Small intestine (tissue), 16 donors: Measurements from ENCODE around the gene VHLL. TPM values are rescaled to one million over a fixed set of nuclear protein-coding genes. Genes with fewer than 3 reads are reported as not detected.
"Not testable (repeated sequence)": the region's sequence is repeated elsewhere in the genome, so short reads cannot be mapped to it uniquely, and the experiment has no call there.

ENCODE experiments used
- DNase-seq, 2 donors: peaks; one replicate each; pipeline versions ENCODE4 v3.0.0 to v3.0.0-alpha.2; 2013
- FAIRE-seq: peaks from 2 replicates; lab custom pipeline; 2012; peaks lifted over from hg19 to GRCh38; lab: Jason Lieb, UNC
- H3K27ac ChIP-seq, 3 donors: one replicate each; pipeline ENCODE4 v1.5.1; 2013; ENCODE audit warnings: low read length in 2 of 3, mild to moderate bottlenecking in 2 of 3, control low read depth in 1 of 3, inconsistent platforms in 1 of 3, low read depth in 1 of 3, moderate library complexity in 1 of 3
- H3K27me3 ChIP-seq, 3 donors: one replicate each; pipeline ENCODE4 v1.6.1; 2013; ENCODE audit warnings: low read length in 3 of 3, inconsistent platforms in 1 of 3; ENCODE audit not compliant: control insufficient read depth in 3 of 3, insufficient read depth in 3 of 3
- H3K36me3 ChIP-seq, 3 donors: one replicate each; pipeline ENCODE4 v1.6.1; 2013; ENCODE audit warnings: low read length in 3 of 3, inconsistent platforms in 1 of 3, low read depth in 1 of 3, mild to moderate bottlenecking in 1 of 3, moderate library complexity in 1 of 3; ENCODE audit not compliant: control insufficient read depth in 3 of 3, insufficient read depth in 2 of 3
- H3K4me1 ChIP-seq, 3 donors: one replicate each; pipeline ENCODE4 v1.6.1; 2013; ENCODE audit warnings: low read length in 2 of 3, inconsistent platforms in 1 of 3, low read depth in 1 of 3, mild to moderate bottlenecking in 1 of 3, moderate library complexity in 1 of 3; ENCODE audit not compliant: control insufficient read depth in 3 of 3, insufficient read depth in 2 of 3
- H3K4me3 ChIP-seq, 3 donors: one replicate each; pipeline ENCODE4 v1.5.1; 2013; ENCODE audit warnings: low read length in 3 of 3, control low read depth in 1 of 3, inconsistent platforms in 1 of 3, low read depth in 1 of 3, mild to moderate bottlenecking in 1 of 3, moderate library complexity in 1 of 3
- H3K9me3 ChIP-seq, 2 donors: one replicate each; pipeline ENCODE4 v1.6.1; 2013; ENCODE audit warnings: low read depth in 1 of 2, low read length in 1 of 2; ENCODE audit not compliant: control insufficient read depth in 2 of 2, insufficient read depth in 1 of 2
- WGBS, 3 donors: extraction: QIAGEN DNeasy Blood & Tissue Kit; methylation state at CpG; one replicate each; pipeline ENCODE4 v1.1.7; 2013; 5-methylcytosine and 5-hydroxymethylcytosine counted together
- long read RNA-seq, 10 donors: transcript quantifications; one replicate each; lab custom pipeline, GENCODE V29; 2026
- polyA plus RNA-seq, 4 donors: library from polyadenylated mRNA; stranded (reverse) in 3 of 4; unstranded in 1 of 4; fragments of 200-250 nt in 3 of 4; fragments of 120-200 nt in 1 of 4; gene quantifications; one replicate each; pipeline versions ENCODE4 v1.2.1 to v1.2.3, GENCODE V29; 2013
- donor health status: healthy with polysubstance abuse.
- donor health status: control.
- donor health status: control.
- donor health status: Bipolar disorder and iron deficiency.
- donor health status: healthy.

The VHLL gene
- polyA plus RNA-seq, result not detected
- long read RNA-seq, donor 1, result 0 reads
- long read RNA-seq, donor 2, result 0 reads
- long read RNA-seq, donor 3, result 0 reads
- long read RNA-seq, donor 4, result 0 reads
- long read RNA-seq, donor 5, result 0 reads
- long read RNA-seq, donor 6, result 0 reads
- long read RNA-seq, donor 7, result 0 reads
- long read RNA-seq, donor 8, result 0 reads
- long read RNA-seq, donor 9, result 0 reads
- long read RNA-seq, donor 10, result 0 reads

DNA sequence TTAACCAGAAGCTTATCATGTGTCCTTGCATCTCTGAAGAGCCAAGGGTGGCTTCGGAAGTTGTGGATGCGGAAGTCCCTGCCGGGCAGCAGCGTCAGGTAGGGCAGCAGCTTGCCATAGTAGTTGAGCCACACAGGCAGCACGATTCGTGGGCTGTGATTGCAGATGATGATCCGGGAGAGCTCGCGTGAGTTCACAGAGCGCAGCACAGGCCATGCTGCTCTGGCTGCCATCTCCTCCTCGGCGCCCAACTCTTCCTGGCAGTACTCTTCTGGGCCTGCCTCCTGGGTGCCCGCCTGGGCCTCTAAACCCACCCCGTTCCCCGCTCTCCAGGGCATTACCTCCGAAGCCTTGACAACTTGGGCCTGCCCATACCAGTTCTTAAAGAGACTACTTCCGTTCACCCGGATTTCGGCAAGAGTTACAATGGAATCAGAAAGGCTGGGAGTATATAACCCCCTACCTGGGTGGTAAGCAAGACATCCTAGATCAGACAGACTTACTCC, at the start of gene VHLL:
Gene VHLL (minus strand): TSS at position 456 of the 506 bp plus-strand sequence. CDS start 118 bp downstream, at position 338.
- H3K4me1 ChIP-seq, result peaks cover 0 to 7% (median 0%) of the 10 kb centered on the region in 3 donors
- H3K27me3 ChIP-seq, result no peaks in the 10 kb centered on the region
- H3K4me3 ChIP-seq, result no peak within 1 kb of the TSS
- no peaks in the 10 kb centered on the region for H3K9me3 ChIP-seq
- 90 to 95% (median 94%) methylated on average over 19 of the region's 19 CpGs for WGBS, 3 donors
- H3K27ac ChIP-seq, result no peak within 1 kb of the TSS
- no peak for DNase-seq
- no peak for FAIRE-seq
- peaks cover 0 to 8% (median 2%) of the 10 kb centered on the region in 3 donors for H3K36me3 ChIP-seq

DNA sequence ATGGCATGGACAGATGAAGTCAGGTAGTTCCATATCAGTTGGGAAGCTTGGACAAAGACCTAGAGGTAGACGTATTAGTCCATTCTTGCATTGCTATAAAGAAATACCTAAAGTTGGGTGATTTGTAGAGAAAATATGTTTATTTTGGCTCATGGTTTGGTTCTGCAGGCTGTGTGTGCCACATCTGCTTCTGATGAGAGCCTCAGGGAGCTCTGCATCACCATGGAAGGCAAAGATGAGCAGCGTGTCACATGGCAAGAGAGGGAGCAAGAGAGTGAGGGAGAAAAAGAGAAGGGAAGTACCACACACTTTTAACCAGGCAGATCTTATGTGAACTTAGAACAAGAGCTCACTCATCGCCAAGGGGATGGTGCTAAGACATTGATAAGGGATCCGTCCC, 48.2 kb upstream of the VHLL start:
- 78 to 85% (median 84%) methylated on average over 4 of the region's 4 CpGs for WGBS, 3 donors
- no peaks in the 10 kb centered on the region for H3K4me1 ChIP-seq
- no peak overlapping the region for H3K4me3 ChIP-seq
- no peak overlapping the region for H3K27ac ChIP-seq
- no peak for DNase-seq
- FAIRE-seq, result no peak
- peaks cover 0 to 4% (median 0%) of the 10 kb centered on the region in 3 donors for H3K27me3 ChIP-seq
- H3K36me3 ChIP-seq, result no peaks in the 10 kb centered on the region
- H3K9me3 ChIP-seq, result no peaks in the 10 kb centered on the region

DNA sequence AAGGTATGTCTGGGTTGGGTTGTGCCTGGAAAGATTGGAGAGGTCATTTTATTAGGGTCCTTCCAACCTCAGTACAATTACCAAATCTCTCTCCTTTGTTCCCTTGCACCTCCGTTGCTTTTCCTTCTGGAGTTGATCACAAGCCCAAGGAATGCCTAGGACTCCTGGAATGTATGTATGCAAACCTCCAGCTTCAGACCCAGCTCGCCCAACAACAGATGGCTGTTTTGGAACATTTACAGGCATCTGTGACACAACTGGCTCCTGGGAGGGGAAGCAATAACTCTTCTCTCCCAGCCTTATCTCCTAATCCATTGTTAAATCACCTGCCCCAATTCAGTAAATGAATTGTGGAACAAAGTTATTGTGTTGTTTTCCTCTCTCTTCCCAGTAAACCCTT, 47.5 kb upstream of the VHLL start:
- Histone ChIP-seq H3K27me3 (peaks cover 0 to 4% (median 0%) of the 10 kb centered on the region in 3 donors), H3K4me3 (no peak overlapping the region), H3K27ac (no peak overlapping the region), H3K4me1 (no peaks in the 10 kb centered on the region), H3K36me3 (no peaks in the 10 kb centered on the region), H3K9me3 (no peaks in the 10 kb centered on the region)
- no peak for FAIRE-seq
- WGBS, 3 donors, result 25 to 37% (median 35%) methylated on average over 2 of the region's 2 CpGs
- no peak for DNase-seq

DNA sequence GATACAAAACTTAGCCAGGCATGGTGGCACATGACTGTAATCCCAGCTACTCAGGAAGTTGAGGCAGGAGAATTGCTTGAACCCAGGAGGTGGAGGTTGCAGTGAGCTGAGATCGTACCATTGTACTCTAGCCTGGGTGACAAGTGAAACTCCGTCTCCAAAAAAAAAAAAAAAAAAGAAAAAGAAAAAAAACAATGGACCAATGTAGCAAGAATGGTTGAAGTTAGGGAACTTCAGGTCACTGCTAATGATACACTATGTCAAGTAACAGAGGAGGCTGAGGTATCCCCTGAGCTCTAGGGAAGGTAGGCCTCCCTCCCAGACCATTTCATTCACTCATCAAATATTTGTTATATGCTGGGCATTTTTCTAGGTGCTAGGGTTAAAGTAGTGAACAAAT, 46.9 kb upstream of the VHLL start:
- not testable (repeated sequence) for FAIRE-seq, H3K4me1 ChIP-seq, H3K27me3 ChIP-seq

DNA sequence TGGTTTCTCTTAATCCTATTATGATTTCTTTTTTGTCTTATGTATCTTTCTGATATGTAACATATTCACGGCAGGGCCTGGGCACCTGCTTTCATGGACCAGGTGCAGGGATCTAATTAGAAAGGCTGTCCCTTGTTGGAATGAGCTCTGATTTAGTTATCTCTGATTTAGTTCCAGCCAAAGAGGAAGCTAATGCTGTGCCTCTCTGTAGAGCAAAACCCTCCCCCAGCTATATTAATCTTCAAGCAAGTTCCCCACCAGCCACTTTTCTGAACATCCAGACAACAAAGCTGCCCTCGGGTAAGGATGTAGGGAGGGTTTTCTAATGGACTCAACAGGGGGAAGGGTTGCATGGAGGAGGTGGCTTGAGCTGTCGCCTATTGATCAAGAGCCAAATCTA, 45.3 kb upstream of the VHLL start:
- Histone ChIP-seq H3K4me3 (no peak overlapping the region), H3K9me3 (no peaks in the 10 kb centered on the region), H3K36me3 (no peaks in the 10 kb centered on the region), H3K27ac (no peak overlapping the region), H3K27me3 (peaks cover 0 to 4% (median 0%) of the 10 kb centered on the region in 3 donors), H3K4me1 (no peaks in the 10 kb centered on the region)
- FAIRE-seq (no peak), DNase-seq (no peak)
- 52 to 64% (median 62%) methylated on average over 3 of the region's 3 CpGs for WGBS, 3 donors

More for the DNA sequence above, 46.9 kb upstream of the VHLL start:
- H3K36me3 ChIP-seq, DNase-seq, H3K4me3 ChIP-seq, H3K9me3 ChIP-seq, H3K27ac ChIP-seq: not testable (repeated sequence)
- WGBS, 3 donors, result 80 to 92% (median 89%) methylated on average over 1 to 2 of the region's 2 CpGs

DNA sequence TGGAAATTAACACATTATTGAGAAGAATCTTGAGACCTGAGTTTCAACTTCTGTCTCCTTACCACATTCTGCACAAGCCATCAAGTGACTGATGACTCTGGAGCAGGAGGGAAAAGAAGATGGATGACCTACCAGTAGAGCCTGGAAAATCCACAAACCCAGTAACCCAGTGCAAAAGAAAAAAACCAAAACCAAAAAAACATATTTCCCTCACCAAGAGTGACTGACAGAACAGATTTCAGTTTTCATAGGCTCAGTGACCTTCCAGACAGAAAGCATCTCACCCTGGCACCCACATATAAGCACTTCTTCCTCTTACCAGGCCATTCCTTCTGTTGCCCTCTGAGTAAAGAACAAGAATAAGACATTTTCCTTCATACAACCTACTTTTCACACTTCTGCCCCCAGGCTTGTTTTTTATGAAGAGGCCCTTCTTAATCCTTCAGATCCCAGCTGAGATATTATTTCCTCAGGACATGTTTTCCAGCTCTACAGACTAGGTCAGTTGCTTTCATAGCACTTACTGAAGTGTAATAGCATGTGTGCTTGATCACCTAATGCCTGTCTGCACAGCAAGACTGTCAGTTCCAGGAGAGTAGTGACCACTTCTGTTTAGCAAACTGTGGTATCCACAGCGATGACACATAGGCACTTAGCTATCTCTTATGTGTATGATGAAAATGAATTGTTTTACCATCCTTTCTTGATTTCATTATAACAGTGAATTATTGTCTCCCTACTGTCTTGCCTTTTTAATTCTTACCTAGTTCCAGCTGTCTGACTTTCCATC, 43.3 kb upstream of the VHLL start:
- Histone ChIP-seq H3K27ac (no peak overlapping the region), H3K27me3 (peaks cover 0 to under 1% (median 0%) of the 10 kb centered on the region in 3 donors), H3K36me3 (no peaks in the 10 kb centered on the region), H3K9me3 (no peaks in the 10 kb centered on the region), H3K4me1 (no peaks in the 10 kb centered on the region), H3K4me3 (no peak overlapping the region)
- 82 to 97% (median 95%) methylated on average over 1 of the region's 1 CpG for WGBS, 3 donors
- DNase-seq (no peak), FAIRE-seq (no peak)

DNA sequence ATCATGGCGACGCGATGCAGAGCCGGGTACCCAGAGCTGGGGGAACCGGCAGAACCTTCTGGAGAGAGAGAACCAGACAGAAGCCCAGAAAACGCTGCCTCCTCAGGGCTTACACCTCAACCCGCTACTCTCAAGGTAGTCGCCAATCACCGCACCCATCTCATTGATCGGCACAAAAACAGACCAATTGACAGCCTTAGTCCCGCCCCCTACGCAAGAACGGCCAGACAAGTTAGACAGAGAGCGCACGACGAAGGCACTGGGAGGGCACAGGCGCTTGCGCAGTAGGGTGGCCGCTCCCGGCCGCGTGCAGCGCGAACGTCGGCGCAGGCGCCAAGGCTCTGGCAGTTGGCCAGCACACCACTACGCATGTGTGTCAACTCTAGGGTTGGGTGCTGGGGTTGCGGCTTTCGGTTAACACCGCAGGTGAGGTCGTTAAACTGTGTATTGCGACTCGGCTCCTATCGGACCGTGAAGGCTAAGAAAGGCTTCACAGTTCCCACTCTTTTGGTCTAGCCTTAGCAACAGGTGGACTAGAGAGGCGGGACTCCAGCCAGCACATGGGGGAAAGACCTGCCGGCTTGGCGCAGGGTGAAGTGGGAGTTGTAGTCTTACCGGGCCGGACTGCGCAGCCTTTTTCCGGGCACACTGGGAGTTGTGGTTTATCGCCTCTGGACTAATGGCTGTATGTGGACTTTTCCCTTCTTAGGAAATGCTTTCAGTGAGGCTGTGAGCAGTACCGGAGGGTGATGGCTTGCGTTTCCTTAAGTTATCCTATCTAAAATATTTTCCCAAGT, 39.3 kb upstream of the VHLL start, which contains the start of the genes CCT3 and TSACC:
Gene CCT3 (minus strand): TSS at position 113 of the 797 bp plus-strand sequence. CDS start 108 bp downstream, at position 5.
Gene TSACC (plus strand): TSS at position 347 of the 797 bp plus-strand sequence. CDS start 1,232 bp downstream, outside the sequence.
- 0% methylated on average over 46 to 47 of the region's 47 CpGs for WGBS, 3 donors
- Histone ChIP-seq H3K4me3 (peak within 1 kb of the TSS; percentile 69 to 85 (median 78)), H3K36me3 (peaks cover 2 to 12% (median 3%) of the 10 kb centered on the region in 3 donors), H3K27me3 (no peaks in the 10 kb centered on the region), H3K27ac (peak within 1 kb of the TSS; percentile 24 to 89 (median 76)), H3K4me1 (peaks cover 0 to 6% (median 3%) of the 10 kb centered on the region in 3 donors), H3K9me3 (no peaks in the 10 kb centered on the region)
- DNase-seq (peak; percentile 100), FAIRE-seq (no peak)

DNA sequence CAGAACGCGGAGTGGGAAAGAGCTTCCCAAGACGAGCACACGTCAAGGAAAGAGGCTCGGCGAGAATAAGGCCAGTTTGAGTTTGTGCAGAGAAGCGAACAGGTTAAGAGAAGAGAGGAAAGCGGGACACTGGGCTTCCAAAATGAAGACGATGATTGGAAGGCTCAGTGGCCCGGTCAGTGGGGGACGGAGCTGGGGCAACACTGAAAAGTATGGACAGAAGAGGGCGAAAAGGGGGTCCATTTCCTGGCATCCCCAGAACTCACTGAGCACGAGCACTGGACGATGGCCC, 38.7 kb upstream of the VHLL start:
- Histone ChIP-seq H3K9me3 (no peaks in the 10 kb centered on the region), H3K36me3 (peaks cover 2 to 17% (median 3%) of the 10 kb centered on the region in 3 donors), H3K27ac (peak overlapping the region in 2 of 3 donors; percentile 76 to 88), H3K27me3 (no peaks in the 10 kb centered on the region), H3K4me1 (peaks cover 0 to 6% (median 3%) of the 10 kb centered on the region in 3 donors), H3K4me3 (peak overlapping the region; percentile 69 to 85 (median 78))
- FAIRE-seq, result no peak
- 0% methylated on average over 14 of the region's 14 CpGs for WGBS, 3 donors
- DNase-seq, result no peak
